NOMO-1 (cell line): Measurements from ENCODE around the gene ALG12.

ENCODE experiments used
- DNase-seq, 2 experiments: peaks; one replicate each; lab custom pipeline; 2025; ENCODE audit not compliant: unreplicated experiment in 2 of 2; lab: John Stamatoyannopoulos, UW

The ALG12 gene

DNA sequence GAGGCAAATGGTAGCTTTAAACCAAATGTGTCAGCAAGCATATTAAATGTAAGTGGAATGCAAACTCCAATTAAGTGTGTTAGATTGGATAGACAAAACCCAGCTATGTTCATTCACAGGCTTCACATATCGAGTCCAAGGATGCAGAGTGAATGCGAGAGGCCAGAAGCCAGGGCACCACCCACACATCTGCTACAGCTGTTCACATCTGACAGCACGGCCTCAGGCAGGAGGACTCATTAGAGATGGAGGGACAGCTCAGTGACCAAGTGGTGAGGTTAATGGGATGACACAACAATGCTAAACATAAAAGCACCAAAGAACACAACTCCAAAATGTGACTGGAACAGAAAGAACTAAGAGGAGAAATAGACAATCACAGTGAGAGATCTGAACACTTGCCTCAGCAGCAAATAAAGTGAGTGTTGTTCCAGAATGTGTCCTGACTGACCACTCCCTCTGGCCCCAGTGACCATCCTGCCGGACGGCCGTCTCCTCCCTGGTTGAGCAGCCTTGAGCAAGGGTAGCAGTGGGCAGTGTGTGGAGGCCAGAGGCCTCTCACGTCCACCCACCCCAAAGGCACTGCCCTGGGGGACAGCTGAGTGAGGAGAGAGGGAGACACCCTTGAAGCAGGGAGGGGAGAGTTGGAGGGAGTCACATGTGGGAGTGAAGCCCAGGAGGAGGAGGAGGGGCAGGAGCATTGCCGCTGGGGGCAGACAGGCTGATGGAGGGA lies 23.8 kb downstream of the ALG12 start:
- no peak for DNase-seq

DNA sequence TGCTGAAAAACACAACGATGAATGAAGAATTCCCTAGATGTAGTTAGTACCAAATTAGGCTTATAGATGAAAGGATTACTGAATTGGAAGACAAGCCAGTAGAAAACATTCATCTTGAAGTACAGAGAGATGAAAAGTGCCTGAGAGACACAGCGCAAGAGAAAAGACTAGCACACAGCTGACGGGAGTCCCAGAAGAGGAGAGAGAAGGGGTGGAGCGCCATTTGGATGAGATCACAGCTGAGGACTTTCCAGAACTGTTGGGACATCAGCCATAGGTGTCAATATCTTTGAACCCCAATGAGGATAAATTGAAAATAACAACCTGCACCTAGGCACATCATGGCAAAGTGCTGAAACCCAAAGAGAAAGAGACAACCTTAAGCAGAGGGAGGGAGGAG lies 25.2 kb downstream of the ALG12 start:
- no peak for DNase-seq

DNA sequence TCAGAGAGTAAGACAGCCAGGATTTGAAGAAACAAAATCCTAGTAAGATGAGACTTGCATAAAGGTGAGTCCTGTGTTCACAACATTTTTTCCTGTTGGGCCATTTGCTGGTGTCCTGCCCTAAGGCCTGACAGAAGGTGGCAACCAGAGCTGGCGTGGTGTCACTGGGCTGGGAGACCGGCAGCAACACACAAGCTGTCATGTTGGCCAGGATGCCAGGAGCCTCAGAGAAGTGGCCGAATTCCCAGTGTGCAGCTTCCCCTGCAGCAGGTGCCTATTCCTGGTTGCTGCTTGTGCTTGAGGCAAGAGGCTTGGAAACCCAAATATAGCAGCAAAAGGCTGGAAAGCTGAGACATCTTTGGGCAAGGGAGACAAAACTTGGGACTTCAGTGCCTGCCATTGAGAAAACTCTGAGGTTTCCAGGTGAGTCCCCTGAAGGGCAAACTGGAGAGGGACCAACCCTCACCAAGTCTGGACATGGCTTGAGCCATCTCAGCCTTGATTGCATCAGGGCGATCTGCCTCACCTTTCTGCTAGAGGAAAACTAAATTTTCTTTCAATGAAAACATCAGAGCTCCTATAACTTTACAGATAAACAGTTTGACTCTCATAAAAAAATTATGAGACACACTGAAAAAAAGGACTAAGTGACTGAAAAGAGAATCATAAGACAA lies 25.9 kb downstream of the ALG12 start:
- DNase-seq, result no peak

DNA sequence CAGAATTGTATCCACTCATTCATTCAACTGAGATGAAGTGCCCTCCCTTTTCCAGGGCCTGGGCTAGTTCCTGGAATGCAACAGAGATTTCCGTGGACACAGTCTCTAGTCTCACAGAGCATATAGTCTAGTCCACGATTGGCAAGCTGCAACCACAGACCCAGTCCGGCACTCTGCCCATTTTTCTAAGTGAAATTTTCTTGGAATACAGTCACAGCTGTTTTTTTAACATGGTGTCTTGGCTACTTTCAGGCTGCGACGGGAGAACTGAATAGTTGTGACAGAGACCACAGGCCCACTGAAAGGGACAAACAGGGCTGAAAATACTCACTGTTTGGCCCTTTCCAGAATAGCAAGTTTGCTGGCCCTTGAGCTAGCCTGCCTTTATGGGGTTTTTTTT lies 29.2 kb downstream of the ALG12 start:
- no peak for DNase-seq

DNA sequence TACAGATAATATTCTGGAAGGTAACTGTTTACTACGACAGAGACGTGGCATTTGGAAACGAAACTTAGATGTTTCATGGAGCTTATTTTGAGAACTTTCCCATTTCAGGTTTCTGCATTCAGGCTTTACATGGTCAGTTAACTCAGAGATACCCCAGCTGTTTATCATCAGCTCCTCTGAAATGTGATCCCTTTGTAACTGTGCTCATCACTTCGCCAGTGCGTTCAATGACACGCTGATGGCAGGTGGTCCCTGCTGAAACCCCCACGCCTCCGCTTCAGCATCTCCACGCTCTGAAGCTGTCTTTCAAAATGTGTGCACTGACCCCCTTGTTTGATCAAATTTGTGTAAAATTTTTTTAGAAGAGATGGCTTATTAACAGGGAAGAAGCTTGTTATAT lies 30.5 kb downstream of the ALG12 start:
- DNase-seq, result no peak

DNA sequence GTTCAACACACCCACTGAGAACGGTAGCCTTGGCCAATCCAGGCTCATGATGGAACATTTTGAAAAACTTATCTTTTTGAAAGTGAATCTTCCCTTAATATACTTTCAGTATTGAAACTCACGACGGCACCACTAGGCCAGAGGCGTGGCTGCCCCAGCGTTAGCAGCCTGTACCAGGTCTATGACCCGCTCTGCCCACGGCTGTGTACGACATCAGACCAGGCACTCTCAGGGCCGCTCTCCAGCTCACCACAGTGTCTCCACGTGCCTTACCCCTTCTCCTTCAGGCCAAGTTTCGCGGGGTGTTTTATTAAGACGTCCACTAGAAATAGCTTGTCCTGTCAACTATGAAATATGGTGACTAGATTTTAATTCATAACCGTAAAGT lies 31.2 kb downstream of the ALG12 start:
- DNase-seq, result no peak

DNA sequence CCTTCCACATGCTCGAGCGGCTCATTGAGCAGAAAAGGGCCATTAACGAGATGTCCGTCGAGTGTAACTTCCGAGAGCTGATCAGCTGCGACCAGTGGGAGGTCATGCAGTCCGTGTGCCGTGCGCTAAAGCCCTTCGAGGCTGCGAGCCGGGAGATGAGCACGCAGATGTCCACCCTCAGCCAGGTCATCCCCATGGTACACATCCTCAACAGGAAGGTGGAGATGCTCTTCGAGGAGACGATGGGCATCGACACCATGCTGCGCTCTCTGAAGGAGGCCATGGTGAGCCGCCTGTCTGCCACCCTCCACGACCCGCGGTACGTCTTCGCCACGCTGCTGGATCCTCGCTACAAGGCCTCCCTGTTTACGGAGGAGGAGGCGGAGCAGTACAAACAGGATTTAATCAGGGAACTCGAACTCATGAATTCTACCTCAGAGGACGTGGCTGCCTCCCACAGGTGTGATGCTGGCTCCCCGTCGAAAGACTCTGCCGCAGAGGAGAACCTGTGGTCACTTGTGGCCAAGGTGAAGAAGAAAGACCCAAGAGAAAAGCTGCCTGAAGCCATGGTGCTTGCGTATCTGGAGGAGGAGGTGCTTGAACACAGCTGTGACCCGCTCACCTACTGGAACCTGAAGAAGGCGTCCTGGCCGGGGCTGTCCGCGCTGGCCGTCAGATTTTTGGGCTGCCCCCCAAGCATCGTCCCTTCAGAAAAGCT lies 31.7 kb downstream of the ALG12 start:
- DNase-seq, result no peak

DNA sequence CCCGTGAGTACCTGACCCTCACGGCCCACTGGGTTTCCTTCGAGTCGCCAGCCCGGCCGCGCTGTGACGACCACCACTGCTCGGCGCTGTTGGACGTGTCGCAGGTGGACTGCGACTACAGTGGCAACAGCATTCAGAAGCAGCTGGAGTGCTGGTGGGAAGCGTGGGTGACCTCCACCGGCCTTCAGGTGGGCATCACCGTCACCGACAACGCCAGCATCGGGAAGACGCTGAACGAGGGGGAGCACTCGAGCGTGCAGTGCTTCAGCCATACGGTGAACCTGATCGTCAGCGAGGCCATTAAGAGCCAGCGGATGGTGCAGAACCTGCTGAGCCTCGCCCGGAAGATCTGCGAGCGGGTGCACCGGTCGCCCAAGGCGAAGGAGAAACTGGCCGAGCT lies 32.4 kb downstream of the ALG12 start:
- DNase-seq, result no peak

DNA sequence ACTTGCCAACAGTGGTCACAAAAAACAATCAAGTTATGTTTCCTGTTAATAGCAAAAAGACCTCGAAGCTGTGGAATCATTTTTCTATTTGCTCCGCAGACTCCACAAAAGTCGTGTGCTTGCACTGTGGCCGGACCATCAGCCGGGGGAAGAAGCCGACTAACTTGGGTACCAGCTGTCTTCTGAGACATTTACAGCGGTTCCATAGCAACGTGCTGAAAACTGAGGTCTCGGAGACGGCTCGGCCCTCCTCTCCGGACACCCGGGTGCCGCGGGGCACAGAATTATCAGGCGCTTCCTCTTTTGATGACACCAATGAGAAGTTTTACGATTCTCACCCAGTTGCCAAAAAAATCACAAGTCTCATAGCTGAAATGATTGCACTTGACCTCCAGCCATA lies 33.0 kb downstream of the ALG12 start:
- DNase-seq, result no peak

DNA sequence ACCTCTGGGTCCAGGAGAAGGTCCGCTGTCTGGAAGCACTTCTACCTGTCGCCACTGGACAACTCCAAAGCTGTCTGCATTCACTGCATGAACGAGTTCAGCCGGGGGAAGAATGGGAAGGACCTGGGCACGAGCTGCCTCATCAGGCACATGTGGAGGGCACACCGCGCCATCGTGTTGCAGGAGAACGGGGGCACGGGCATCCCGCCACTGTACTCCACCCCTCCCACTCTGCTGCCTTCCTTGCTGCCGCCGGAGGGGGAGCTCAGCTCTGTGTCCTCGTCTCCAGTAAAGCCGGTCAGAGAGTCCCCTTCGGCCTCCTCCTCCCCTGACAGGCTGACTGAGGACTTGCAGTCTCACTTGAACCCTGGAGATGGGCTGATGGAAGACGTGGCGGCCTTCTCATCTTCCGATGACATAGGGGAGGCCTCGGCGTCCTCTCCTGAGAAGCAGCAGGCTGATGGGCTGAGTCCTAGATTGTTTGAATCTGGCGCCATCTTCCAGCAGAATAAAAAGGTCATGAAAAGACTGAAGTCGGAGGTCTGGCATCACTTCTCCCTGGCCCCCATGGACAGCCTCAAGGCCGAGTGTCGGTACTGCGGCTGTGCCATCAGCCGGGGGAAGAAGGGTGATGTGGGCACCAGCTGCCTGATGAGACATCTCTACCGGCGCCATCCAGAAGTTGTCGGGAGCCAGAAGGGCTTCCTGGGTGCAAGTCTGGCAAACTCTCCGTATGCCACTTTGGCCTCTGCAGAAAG lies 33.6 kb downstream of the ALG12 start:
- no peak for DNase-seq

DNA sequence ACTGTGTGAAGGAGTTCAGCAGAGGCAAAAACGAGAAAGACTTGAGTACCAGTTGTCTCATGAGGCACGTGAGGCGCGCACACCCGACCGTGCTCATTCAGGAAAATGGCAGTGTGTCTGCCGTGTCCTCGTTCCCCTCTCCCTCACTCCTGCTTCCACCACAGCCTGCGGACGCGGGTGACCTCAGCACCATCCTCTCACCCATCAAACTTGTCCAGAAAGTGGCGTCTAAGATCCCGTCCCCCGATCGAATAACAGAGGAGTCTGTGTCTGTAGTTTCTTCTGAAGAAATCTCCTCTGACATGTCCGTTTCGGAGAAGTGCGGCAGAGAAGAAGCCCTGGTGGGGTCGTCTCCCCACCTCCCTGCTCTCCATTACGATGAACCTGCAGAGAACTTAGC lies 34.2 kb downstream of the ALG12 start:
- no peak for DNase-seq

DNA sequence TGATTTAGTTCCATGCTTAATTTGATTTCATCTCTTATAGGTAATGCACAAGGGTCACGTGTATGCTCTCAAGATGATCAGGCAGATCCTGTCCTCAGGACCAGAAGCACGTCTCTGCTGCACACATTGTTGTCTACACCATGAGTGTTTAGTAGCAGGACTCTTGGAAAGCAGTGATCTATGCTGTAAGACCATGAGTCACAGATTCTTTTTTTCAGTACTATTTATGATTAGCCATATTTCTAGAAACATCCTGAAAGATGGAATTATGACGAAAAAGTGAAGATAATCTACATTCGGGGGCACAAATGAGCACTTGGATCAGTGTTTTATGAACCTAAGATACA lies 35.0 kb downstream of the ALG12 start:
- no peak for DNase-seq

DNA sequence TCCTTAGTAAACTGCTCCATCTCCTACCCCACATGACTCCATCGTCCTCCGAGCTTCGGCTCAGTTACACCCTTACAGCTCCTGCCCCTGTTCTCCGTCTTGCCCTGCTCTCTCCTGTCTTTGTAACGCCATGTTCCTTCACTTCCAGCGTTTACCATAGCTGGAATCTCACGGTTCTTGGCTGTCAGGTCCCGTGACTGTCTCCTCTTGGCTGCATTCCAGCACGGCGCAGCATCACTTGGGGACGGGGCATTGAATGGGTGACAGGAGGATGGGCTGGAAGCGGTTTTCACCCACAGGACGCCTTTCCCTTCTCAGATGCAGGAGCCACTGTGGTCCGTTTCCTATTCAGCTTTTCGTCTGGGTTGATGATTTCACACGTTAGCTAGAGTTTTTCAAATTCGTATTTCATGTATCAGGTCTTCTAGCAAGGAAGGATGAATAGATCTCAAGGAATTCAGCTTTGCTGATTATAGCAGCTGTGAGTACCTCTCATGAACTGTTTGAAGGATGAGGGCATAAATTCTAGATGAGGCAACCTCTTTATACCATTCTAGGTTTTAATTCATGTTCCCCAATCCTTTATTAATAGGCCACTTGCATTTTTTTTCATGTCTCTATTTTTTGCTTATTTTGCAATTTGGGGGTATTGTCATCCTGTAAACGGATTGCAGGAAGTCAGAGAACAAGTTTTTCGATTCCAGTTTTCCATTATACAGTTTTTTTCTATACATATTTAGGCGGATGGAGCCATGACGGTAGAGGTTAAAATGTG lies 35.5 kb downstream of the ALG12 start:
- no peak for DNase-seq

DNA sequence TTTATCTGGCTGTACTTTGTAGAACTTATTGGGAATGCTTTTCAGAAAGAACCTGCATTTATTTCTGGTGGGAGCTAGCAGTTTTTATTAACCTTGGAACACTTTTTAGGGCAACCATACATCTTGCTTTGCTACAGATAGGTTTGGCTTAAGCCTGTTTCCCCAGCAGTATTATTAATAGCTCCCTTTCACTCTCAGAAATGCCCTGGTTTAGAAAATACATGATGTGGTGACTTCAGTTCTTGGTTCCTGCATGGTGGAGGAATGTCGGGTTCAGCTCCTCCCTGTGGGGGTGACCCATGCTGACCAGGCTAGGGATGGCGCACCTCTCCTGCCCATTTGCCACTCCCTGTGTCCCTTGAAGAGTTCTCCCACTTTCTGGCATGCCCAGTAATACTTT lies 36.4 kb downstream of the ALG12 start:
- no peak for DNase-seq

DNA sequence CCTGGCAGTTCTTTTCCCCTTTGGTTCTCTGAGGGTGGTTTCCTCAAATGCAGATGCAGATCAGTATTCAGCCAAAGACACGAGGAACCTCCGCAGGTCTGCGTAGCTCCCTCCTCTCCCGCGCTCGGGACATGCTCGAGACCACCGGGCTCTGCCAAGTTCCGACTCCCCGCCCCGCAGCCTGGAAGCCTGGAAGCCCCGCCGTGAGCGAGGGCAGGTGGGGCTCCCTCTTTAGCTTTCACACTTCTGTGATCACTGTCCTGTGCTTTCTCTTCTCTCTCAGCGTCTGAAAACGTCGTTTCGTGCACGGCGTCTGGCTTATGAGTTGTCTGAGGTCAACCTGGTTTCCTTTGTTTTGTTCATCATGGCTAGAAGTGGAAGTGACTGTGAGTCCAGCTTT lies 38.0 kb downstream of the ALG12 start:
- DNase-seq, result no peak

DNA sequence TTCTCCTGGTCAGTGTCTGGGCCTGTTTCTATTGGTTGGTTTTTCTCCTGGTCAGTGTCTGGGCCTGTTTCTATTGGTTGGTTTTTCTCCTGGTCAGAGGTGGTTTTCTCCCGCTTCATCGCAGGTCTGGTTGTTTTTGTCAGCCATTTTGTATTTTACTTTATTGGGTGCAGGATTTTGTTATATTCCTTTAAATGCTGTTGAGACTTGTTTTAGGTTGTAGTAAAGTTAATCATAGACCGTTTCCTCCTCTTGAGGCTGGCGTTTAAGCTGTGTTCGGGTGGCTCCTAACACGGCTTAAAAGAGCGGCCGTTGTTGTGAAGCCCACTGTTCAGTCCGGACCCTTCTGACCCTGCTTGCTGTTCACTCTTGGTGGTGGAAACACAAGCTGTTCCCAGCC lies 38.4 kb downstream of the ALG12 start:
- no peak for DNase-seq

DNA sequence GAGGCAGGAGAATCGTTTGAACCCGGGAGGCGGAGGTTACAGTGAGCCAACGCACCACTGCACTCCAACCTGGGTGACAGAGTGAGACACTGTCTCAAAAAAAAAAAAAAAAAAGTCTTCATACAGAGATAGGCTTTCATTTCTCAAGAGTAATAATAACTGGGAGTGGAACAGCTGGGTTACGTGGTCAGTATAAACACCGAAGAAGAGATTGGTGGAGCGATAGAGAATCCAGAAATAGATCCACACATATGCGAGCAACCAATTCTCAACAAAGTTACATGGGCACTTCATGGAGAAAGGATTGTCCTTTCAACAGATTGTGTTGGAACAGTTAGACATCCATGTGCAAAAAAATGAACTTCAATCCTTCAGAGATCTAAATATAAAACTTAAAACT lies 40.0 kb downstream of the ALG12 start:
- DNase-seq, result no peak

DNA sequence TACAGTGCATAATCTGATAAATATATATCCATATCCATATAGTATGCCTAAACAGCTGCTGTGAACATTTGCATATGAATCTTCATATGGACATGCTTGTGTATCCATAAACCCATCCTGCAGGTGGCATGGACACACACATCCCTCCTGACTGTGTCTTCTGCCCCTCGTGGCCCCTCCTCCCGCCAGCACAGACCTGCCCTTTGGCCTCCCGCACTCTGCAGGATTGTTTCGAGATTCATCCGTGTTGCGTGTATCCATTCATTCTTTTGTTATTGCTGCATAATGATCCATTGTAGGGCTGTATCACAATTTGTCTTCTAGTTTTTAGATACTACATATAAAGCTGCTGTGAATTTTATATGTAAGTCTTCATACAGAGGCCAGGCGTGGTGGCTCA lies 40.6 kb downstream of the ALG12 start:
- DNase-seq, result no peak

DNA sequence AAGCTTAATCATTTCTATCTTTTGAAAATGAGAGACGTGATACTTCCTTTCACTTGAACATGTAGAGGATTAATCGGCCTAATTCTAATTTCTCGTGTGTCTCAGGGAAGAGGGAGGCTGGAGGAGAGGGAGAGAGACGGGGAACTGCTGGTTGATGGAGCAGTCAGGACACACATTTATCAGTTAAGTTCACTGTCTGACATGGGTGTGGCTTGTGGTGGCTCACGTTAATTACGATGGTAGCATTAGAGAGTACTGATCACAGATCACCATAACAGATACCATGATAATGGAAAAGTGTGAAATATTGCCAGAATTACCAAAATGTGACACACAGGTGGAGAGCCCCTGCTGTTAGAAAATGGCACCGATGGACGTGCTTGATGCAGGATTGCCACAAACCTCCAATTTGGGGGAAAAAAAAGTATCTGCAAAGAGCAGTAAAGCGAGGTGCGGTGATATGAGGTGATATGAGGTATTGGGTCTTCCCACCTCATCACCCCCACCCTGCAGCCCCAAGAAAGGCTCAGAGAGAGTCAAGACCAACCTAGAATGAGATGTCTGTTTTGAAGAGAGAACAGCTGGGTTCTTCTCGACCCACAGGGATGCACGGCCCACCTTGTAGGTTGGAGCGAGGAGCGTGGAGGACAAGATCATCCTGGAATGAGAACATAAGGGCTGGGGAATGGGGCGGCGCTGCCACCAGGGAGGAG lies 44.9 kb downstream of the ALG12 start:
- no peak for DNase-seq

DNA sequence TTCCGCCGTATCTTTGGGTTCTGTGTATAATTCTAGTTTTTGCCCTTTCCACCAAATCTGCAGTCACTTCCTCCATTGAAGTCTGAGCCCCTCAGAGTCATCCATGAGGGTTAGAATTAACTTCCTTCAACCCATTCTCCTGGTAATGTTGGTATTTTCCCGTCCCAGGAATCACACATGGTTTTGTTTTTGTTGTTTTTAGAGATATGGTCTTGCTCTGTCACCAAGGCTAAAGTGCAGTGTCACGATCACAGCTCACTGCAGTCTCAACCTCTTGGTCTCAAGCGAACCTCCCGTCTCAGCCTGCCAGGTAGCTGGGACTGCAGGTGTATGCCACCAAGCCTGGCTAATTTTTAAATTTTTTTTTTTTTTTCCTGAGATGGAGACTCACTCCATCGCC lies 45.9 kb downstream of the ALG12 start:
- DNase-seq, result no peak
